Measurements from ENCODE around the gene CHIC2. TPM values are rescaled to one million over a fixed set of nuclear protein-coding genes. Genes with fewer than 3 reads are reported as not detected.

The CHIC2 gene
- total RNA-seq, 1 donor: 74.3 TPM

DNA sequence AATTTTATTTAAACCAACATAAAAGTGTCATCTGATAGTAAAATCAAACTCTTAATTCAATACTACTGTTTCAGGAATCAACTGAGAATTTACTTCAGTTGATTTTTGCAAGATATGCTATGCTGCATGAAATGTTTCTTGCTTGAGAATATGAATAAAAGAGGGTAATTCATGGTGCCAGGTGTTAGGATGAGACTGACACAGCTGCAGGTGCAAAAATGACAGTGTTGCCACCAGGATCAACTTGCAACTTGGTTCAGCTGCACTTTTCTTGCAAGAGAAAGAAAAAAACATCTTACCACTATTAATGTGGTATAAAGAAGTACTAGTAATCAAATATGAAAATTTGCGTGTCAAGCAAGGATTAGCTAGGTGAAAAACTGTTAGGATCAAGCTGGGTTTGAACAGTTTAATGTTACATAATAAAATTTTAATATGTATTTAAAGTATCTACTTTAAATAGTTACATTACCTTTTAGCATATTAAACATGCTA, 49.7 kb downstream of the CHIC2 start:
- TF ChIP-seq, protein P1, sequence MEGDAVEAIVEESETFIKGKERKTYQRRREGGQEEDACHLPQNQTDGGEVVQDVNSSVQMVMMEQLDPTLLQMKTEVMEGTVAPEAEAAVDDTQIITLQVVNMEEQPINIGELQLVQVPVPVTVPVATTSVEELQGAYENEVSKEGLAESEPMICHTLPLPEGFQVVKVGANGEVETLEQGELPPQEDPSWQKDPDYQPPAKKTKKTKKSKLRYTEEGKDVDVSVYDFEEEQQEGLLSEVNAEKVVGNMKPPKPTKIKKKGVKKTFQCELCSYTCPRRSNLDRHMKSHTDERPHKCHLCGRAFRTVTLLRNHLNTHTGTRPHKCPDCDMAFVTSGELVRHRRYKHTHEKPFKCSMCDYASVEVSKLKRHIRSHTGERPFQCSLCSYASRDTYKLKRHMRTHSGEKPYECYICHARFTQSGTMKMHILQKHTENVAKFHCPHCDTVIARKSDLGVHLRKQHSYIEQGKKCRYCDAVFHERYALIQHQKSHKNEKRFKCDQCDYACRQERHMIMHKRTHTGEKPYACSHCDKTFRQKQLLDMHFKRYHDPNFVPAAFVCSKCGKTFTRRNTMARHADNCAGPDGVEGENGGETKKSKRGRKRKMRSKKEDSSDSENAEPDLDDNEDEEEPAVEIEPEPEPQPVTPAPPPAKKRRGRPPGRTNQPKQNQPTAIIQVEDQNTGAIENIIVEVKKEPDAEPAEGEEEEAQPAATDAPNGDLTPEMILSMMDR (IDR thresholded peaks at IDR 0.05; ENCODE audit: insufficient read depth, low read depth, low read length): no peak
- no peak for DNase-seq (ENCODE audit: low read depth)
- H3K4me3 ChIP-seq (ENCODE audit: low read depth, low read length): no peak overlapping the region

DNA sequence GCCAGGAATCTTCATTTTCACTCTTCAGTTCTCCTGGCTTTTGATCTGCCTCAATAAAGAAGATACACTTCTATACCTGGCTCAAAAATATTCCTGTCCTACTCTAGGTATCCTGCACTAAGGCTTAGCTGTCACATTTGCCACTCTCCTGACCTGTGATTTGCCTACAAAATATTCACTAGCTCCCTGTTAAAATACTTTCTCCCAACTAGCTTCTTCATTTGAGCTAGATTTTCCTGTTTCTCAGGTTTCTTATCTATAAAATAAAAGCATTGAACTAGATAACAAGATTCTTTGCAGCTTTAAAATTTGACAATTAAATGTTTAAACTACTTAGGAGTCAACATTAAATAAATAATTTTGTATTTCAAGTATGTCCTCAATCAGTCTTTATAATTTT, 53.2 kb downstream of the CHIC2 start:
- TF ChIP-seq, protein P1 (IDR thresholded peaks at IDR 0.05; ENCODE audit: insufficient read depth, low read depth, low read length): no peak
- no peak overlapping the region for H3K4me3 ChIP-seq (ENCODE audit: low read depth, low read length)
- no peak for DNase-seq (ENCODE audit: low read depth)

DNA sequence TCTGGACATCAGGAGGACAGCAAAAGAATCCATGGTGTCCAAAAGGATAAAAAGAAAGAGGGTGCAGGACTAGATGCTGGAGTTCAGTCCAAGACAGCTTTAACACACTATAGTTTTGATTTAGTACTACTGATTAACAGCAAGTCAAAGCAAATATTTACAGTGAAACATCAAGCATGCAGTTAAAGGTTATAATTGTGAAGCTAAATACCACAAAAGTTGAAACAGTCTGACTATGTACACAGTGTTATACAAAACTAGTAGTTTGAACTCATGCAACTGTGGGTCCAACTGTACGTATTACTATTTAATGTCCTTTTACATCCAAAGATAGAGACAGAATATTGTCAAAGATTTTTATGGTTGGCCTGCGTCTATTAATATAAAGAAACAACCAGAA, 57.6 kb downstream of the CHIC2 start:
- no peak overlapping the region for H3K4me3 ChIP-seq (ENCODE audit: low read depth, low read length)
- TF ChIP-seq, protein P1 (IDR thresholded peaks at IDR 0.05; ENCODE audit: insufficient read depth, low read depth, low read length): no peak
- no peak for DNase-seq (ENCODE audit: low read depth)

DNA sequence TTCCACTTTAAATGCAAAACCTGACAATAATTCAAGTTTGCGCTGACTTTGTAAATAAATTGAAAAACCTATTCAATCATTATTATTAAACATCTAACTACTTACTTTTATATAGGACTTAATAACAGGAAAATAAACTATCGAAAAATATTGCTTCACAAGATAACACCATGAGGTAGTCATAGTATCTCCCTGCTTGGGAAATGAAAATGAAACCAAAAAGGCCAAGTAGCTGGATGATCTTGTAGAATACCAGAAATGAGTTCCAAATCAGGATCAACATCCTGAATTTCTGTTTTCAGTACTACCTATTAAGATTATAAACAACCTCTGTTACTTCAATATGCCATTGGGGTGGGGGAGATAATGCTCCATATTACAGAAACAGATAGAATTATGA, 58.9 kb downstream of the CHIC2 start:
- H3K4me3 ChIP-seq (ENCODE audit: low read depth, low read length): no peak overlapping the region

DNA sequence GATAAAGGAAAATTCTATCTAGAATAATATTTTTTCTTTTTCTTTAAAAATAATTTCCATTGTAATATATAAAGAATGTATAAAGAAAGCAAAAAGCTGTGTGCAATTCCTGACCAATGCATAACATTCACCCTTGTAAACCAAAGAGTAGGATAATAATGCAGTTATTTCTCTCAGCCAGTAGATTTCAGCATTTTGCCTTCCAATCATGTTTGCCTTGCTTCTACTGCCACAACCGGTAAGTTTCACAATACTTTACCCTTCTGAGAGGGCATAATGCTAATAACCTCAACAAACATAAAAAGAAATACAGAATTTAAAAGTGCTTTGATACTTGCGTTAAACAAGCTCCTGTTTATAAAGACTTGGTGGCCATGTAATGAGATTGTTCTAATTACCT, 59.9 kb downstream of the CHIC2 start:
- TF ChIP-seq, protein P1 (IDR thresholded peaks at IDR 0.05; ENCODE audit: insufficient read depth, low read depth, low read length): no peak
- no peak overlapping the region for H3K4me3 ChIP-seq (ENCODE audit: low read depth, low read length)
- DNase-seq (ENCODE audit: low read depth): no peak

More for the DNA sequence above, 58.9 kb downstream of the CHIC2 start:
- peak; percentile 75 for DNase-seq (ENCODE audit: low read depth)
- TF ChIP-seq, protein P1 (IDR thresholded peaks at IDR 0.05; ENCODE audit: insufficient read depth, low read depth, low read length): no peak

DNA sequence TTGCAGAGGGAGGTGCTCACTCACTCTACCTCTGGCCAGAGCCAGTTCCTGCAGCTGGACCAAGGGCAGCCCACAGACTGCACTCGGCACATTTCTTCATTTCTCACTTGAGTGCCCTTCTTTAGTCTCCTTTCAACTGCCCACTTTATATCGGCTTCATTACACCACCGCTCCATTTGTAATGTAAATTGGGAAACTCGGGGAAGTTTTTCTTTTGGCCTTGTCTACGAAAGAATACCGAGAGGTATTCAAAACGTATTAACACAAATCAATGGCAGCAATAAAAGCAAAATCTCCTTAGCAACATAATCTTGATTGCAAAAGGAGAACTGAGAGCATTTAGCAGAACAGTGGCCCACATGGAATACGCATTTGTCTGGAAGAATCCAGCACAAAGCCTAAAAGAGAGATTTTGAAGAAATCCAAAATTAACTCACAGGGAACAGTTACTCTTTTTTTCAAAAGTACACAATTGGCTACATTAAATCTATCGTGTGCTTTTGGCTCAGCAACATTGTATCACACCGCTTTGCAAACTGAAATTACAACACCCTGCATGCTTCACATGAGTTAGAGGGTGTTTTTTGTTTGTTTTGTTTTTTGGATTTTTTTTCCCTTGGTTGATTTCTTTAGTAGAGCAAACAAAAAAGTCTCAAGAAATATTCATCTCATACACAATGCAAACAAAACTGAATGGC, 62.6 kb downstream of the CHIC2 start:
- H3K4me3 ChIP-seq (ENCODE audit: low read depth, low read length): no peak overlapping the region
- TF ChIP-seq, protein P1 (IDR thresholded peaks at IDR 0.05; ENCODE audit: insufficient read depth, low read depth, low read length): no peak
- DNase-seq (ENCODE audit: low read depth): no peak

DNA sequence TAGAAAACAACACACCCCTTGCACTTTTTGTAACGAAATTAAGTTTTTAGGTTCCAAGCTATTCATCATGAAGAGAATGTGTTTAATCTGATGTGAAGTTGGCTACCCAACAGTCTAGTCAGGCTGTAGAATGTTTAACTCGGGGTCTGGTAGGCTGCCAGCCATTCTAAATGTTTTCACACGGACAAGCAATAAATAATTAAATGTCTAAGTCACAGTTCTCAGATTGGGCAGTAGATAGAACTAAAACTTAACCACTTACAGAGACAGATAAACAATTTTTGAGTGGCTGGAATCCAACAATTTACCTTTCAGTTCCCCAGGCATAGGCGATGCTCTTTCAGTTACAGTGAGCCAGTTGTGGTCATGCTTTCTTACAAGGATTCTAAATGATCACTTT, 66.5 kb downstream of the CHIC2 start:
- H3K4me3 ChIP-seq (ENCODE audit: low read depth, low read length): no peak overlapping the region
- DNase-seq (ENCODE audit: low read depth): no peak
- TF ChIP-seq, protein P1 (IDR thresholded peaks at IDR 0.05; ENCODE audit: insufficient read depth, low read depth, low read length): no peak

Measured in fibroblast of villous mesenchyme (primary cell).